ENCODE results near the gene KAT6B. TPM values are rescaled to one million over a fixed set of nuclear protein-coding genes. Genes with fewer than 3 reads are reported as not detected.

KAT6B gene
- total RNA-seq, 1 donor from 2014 or later = 155 TPM

DNA sequence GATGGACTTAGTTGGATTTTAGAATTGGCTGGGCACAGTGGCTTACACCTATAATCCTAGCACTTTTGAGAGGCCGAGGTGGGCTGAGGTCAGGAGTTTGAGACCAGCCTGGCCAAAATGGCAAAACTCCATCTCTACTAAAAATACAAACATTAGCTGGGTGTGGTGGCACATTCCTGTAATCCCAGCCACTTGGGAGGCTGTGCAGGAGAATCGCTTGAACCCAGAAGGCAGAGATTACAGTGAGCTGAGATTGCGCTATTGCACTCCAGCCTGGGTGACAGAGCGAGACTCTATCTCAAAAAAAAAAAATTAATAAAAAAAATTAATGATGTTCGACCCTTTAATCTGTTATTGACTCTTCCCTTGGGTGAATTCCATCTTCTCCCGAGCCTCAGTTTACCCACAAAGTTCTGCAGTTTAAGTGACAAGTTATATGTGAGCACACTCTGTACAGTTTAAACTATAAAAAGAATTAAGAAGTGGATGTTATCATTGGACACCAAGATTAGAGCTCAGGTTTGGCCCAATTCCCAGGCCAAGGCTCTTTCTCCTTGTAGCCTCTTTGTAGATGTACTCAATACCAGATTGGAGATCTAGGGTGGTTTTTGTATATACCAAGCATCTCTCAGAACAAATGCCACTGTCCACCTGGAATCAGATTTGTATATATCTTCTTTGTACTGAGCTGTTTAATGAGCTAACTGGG, 15.0 kb downstream of the KAT6B start:
- no peak overlapping the region for H3K4me3 Mint-ChIP-seq
- peaks cover 33% of the 10 kb centered on the region for H3K36me3 Mint-ChIP-seq
- no peaks in the 10 kb centered on the region for H3K27me3 Mint-ChIP-seq (ENCODE audit: low read depth)
- H3K27ac Mint-ChIP-seq = no peak overlapping the region
- TF ChIP-seq, protein P1, sequence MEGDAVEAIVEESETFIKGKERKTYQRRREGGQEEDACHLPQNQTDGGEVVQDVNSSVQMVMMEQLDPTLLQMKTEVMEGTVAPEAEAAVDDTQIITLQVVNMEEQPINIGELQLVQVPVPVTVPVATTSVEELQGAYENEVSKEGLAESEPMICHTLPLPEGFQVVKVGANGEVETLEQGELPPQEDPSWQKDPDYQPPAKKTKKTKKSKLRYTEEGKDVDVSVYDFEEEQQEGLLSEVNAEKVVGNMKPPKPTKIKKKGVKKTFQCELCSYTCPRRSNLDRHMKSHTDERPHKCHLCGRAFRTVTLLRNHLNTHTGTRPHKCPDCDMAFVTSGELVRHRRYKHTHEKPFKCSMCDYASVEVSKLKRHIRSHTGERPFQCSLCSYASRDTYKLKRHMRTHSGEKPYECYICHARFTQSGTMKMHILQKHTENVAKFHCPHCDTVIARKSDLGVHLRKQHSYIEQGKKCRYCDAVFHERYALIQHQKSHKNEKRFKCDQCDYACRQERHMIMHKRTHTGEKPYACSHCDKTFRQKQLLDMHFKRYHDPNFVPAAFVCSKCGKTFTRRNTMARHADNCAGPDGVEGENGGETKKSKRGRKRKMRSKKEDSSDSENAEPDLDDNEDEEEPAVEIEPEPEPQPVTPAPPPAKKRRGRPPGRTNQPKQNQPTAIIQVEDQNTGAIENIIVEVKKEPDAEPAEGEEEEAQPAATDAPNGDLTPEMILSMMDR (IDR thresholded peaks at IDR 0.05; ENCODE audit: unreplicated experiment) = no peak
- DNase-seq (ENCODE audit: low spot score in 2 of 2, unreplicated experiment in 2 of 2) = no peak
- H3K4me1 Mint-ChIP-seq = peaks cover 29% of the 10 kb centered on the region
- no peaks in the 10 kb centered on the region for H3K9me3 Mint-ChIP-seq

DNA sequence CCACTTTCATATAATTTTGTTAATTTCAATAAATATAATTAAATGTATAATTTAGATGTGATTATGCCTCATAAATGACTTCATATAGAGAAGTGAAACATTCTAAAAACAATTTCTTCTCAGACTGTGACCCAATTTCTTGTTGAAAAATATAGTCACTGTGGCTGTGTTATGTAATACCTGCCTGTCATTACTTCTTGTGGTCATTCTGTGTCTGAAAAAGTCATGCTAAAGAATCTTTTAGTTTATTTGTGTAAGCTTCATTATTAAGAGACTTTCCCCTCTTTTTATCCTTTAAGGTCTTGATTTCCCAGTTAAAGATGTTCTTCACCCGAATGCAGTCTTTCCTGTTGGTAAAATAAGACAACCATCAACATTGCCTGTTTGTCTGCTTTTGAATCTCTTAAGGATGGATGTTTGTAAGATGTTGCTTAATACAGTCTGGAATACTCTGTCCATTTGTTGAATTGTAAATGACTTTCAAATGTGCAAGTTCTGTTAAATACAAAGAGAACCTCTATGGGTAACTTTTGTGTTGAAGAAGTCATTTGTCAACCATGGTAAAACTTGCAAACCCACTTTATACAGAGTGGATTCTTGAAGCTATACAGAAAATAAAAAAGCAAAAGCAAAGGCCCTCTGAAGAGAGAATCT, 16.0 kb downstream of the KAT6B start:
- Mint-ChIP-seq H3K4me3 (no peak overlapping the region), H3K36me3 (peaks cover 30% of the 10 kb centered on the region), H3K27me3 (ENCODE audit: low read depth) (no peaks in the 10 kb centered on the region), H3K9me3 (no peaks in the 10 kb centered on the region), H3K4me1 (peaks cover 27% of the 10 kb centered on the region), H3K27ac (no peak overlapping the region)
- TF ChIP-seq, protein P1 (IDR thresholded peaks at IDR 0.05; ENCODE audit: unreplicated experiment) = no peak
- DNase-seq (ENCODE audit: low spot score in 2 of 2, unreplicated experiment in 2 of 2) = no peak

DNA sequence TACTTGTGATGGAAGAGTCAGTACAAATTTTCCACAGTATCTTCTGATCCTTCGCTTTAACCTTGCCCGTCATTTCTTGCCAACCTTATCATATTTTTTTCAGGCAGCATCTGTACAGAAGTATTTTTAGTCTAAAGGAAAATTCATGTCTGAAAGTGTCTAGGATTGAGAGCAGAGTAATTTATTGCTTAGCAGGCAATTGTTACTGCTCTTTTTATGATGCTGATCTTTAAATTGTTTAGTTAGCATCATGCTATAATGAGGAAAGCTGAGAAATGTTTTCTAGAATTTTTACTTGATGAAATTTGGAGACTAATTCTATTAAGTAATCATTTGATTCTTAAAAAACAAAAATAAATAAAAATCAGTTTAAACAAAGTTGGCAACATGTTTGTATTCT, 20.6 kb downstream of the KAT6B start:
- no peak for DNase-seq (ENCODE audit: low spot score in 2 of 2, unreplicated experiment in 2 of 2)
- Mint-ChIP-seq H3K4me3 (no peak overlapping the region), H3K27me3 (ENCODE audit: low read depth) (no peaks in the 10 kb centered on the region), H3K9me3 (no peaks in the 10 kb centered on the region), H3K36me3 (peaks cover 22% of the 10 kb centered on the region), H3K4me1 (peaks cover 22% of the 10 kb centered on the region), H3K27ac (peak overlapping the region; percentile 36)
- TF ChIP-seq, protein P1 (IDR thresholded peaks at IDR 0.05; ENCODE audit: unreplicated experiment) = no peak

DNA sequence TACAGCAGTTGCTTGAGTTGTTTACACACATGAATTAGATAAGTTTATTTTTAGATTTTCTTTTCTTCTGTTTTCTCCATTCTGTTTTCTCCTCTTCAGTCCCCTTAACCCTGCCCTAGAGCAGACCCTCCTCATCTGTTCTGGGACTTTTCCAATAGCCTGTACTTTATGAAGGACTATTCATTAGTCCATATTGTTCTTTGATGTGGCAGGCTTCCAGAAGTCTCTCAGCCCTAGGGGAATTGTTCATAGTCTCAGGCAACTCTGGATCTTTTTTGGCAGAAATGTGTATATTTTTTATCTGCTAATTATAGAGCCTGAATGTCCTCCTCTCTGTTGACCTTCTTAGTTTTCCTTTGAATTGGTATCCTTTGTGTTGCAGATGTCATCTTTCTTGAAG, 25.4 kb downstream of the KAT6B start:
- Mint-ChIP-seq H3K4me3 (no peak overlapping the region), H3K27ac (peak overlapping the region; percentile 92), H3K27me3 (ENCODE audit: low read depth) (no peaks in the 10 kb centered on the region), H3K36me3 (peaks cover 10% of the 10 kb centered on the region), H3K4me1 (peaks cover 42% of the 10 kb centered on the region), H3K9me3 (peaks cover 5% of the 10 kb centered on the region)
- TF ChIP-seq, protein P1 (IDR thresholded peaks at IDR 0.05; ENCODE audit: unreplicated experiment) = no peak
- DNase-seq (ENCODE audit: low spot score in 2 of 2, unreplicated experiment in 2 of 2) = no peak

DNA sequence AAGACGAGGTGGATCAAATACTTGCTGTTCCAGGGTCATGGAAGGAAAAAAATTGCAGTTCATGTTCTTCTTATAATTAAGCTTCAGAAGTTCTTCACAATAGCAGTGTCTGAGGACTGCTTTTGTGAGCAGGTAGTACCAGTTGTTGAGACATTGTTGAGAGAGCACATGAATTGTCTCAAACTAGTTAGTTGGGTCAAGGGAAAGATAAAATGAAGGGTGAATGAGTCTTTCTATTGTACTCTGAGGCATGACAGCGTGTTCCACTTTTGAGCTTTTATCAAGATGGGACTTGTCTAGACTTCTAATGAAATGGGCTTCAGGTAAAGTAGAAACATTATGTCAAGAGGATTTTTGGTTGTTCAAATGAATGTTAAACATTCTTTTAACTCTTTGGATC, 26.0 kb downstream of the KAT6B start:
- Mint-ChIP-seq H3K4me3 (no peak overlapping the region), H3K27ac (peak overlapping the region; percentile 92), H3K9me3 (peaks cover 11% of the 10 kb centered on the region), H3K36me3 (peaks cover 16% of the 10 kb centered on the region), H3K27me3 (ENCODE audit: low read depth) (no peaks in the 10 kb centered on the region), H3K4me1 (peaks cover 40% of the 10 kb centered on the region)
- DNase-seq (ENCODE audit: low spot score in 2 of 2, unreplicated experiment in 2 of 2) = no peak
- TF ChIP-seq, protein P1 (IDR thresholded peaks at IDR 0.05; ENCODE audit: unreplicated experiment) = no peak
